Peyer's patch (tissue), 4 donors: Measurements from ENCODE around the gene ZNF280D.

Experiments used
- CTCF ChIP-seq, 6 experiments: fragments of 450-650 bp in 4 of 6; fragments of 200-600 bp in 2 of 6; sonication (generic) in 1 of 6; IDR thresholded peaks; one replicate each; pipeline ENCODE4 v1.5.1; 2017 to 2019; ENCODE audit warnings: antibody characterized with exemption in 6 of 6, mild to moderate bottlenecking in 3 of 6, moderate library complexity in 1 of 6
- POLR2A ChIP-seq, 2 donors: fragments of 450-650 bp; IDR thresholded peaks; one replicate each; pipeline ENCODE4 v1.5.1; 2017; ENCODE audit warnings: antibody characterized with exemption in 2 of 2, mild to moderate bottlenecking in 2 of 2, moderate library complexity in 2 of 2

GRCh38 chr15:56677271-56677670 is 56.0 kb downstream of the ZNF280D start:
- no peak for TF ChIP-seq CTCF (IDR thresholded peaks at IDR 0.05)
- no peak for TF ChIP-seq POLR2A (IDR thresholded peaks at IDR 0.05)
